LNCAP (cell line): Measurements from ENCODE around the gene KNTC1.

Experiments used
- TF ChIP-seq, protein P1 (sequence below): fragments of 450-650 bp; IDR thresholded peaks from 2 replicates; pipeline ENCODE4 v1.5.1; 2017; ENCODE audit warnings: mild to moderate bottlenecking

Gene KNTC1

DNA sequence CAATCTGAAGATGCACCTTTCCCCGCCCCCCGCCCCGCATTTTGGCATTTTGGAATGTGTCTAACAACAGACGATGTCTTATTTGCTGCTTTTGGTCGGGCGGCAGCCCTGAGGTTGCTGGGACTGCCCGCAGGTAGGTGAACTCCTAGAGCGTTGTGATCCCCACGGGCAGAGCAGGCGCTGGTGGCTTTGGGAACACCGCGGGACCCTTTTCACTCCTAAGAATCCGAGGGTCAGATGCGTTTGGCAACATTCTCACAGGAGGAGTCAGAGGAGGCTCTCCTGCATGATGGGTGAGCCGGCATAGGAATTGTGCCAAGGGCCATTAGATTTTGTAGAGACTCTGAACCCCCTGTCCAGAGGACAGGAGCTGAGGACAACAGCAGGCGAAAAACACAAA is 134.2 kb downstream of the KNTC1 start:
- TF ChIP-seq, protein P1, sequence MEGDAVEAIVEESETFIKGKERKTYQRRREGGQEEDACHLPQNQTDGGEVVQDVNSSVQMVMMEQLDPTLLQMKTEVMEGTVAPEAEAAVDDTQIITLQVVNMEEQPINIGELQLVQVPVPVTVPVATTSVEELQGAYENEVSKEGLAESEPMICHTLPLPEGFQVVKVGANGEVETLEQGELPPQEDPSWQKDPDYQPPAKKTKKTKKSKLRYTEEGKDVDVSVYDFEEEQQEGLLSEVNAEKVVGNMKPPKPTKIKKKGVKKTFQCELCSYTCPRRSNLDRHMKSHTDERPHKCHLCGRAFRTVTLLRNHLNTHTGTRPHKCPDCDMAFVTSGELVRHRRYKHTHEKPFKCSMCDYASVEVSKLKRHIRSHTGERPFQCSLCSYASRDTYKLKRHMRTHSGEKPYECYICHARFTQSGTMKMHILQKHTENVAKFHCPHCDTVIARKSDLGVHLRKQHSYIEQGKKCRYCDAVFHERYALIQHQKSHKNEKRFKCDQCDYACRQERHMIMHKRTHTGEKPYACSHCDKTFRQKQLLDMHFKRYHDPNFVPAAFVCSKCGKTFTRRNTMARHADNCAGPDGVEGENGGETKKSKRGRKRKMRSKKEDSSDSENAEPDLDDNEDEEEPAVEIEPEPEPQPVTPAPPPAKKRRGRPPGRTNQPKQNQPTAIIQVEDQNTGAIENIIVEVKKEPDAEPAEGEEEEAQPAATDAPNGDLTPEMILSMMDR: no peak

DNA sequence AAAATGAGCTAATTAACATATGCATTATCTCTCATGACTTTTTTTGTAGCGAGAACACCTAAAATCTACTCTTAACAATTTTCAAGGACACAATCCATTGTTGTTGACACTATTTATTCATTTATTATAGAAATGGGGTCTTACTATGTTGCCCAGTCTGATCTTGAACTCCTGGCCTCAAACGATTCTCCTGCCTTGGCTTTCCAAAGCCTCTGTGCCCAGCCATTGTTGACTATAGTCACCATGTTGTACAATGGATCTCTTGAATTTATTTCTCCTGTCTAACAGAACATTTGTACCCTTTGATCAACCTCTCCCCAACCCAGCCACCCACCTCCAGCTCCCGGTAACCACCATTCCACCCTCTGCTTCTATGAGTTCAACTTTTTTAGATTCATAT is 134.9 kb downstream of the KNTC1 start:
- TF ChIP-seq, protein P1: no peak

DNA sequence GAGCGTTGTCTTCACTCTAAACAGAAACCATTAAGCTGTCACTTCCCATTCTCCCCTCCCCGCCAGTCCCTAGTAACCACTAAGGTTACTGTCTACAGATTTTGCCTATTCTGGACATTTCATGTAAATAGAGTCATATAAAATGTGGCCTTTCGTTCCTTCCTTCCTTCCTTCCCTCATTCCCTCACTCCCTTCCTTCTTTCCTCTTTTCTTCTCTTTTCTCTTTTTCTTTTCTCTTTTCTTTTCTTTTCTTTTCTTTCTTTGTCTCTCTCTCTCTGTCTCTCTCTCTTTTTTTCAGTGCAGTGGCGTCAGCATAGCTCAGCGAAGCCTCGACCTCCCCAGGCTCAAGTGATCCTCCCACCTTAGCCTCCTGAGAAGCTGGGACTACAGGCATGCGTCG is 138.3 kb downstream of the KNTC1 start:
- TF ChIP-seq, protein P1: no peak

DNA sequence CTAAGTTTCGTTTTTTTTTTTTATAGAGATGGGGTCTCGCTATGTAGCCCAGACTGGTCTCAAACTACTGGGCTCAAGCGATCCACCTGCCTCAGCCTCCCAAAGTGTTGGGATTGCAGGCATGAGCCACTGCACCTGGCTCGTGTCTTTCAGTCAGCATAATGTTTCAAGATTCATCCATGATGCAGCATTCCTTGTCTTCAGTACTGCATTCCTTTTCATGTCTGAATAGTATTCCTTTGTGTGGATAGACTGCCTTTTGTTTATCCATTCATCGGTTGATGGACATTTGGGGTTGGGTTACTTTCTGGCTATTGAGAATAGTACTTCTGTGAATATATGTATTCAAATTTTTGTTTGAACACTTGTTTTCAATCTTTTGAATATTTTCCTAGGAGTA is 138.7 kb downstream of the KNTC1 start:
- TF ChIP-seq, protein P1: no peak

DNA sequence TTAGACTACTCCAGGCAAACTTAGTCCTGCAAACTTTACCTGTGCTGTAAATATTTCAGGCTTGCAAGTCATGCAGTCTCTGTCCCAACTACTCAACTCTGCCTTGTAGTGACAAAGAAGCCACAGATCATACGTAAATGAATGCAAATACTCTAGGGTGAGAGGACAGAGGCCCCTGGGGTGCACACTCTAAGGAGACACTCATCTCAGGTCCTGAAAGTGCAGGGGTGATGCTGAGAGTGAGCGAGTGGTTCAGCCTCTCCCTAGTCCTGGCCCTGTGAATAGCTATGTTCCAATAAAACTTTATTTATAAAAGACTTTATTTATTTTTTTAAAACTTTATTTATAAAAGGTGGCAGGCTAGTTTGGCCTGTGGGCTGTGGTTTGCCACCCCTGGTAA is 141.2 kb downstream of the KNTC1 start:
- TF ChIP-seq, protein P1: no peak

DNA sequence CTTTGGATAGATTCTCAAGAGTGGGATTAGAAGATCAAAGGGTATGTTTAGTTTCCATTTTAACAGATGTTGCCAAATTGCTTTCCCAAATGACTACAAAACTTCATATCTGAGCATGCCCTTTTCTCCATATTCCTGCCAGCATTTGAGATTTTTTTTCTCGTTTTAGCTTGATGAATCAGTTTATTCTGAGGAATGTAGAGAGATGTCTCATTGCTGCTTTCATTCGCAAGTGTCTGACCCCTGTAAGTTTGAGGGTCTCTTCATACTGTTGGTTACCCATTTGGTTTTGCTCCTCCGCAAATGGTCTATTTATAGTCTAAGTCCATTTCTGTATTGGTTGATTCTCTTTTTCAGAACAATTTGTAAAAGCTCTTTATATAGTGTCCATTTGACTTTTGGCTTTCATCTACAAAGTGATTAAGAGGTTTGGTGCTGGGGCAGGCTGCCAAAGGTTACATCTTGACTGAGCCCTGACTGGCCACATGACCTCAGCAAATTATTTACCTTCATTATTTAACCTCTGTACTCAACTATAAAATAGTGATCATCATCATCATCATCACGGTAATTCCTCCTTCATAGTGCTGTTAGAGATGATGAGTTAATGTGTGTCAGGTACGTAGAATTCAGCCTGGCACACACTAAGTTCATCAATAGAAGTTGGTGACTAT is 142.5 kb downstream of the KNTC1 start:
- TF ChIP-seq, protein P1: no peak

DNA sequence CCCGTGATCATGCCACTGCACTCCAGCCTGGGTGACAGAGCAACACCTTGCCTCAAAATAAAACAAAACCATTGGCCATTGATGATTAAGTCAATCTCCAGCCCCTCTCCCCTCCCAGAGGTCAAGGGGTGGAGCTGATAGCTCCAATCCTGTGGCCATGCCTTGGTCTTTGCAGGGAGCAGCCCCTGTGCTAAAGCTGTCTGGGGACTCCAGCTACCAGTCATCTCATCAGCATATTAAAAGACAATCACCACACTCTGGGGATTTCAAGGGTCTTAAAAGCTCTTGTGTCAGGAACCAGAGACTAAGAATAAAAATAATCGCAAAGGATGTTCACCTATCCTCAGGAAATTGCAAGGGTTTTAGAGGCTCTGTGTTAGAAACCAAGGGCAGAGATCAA is 145.5 kb downstream of the KNTC1 start:
- TF ChIP-seq, protein P1: no peak
